Measurements from ENCODE around the gene WARS2.
"Not testable (repeated sequence)": the region's sequence is repeated elsewhere in the genome, so short reads cannot be mapped to it uniquely, and the experiment has no call there.

GRCh38 chr1:119155069-119155468 lies 14.6 kb upstream of the WARS2 start:
- TF ChIP-seq, protein P1, sequence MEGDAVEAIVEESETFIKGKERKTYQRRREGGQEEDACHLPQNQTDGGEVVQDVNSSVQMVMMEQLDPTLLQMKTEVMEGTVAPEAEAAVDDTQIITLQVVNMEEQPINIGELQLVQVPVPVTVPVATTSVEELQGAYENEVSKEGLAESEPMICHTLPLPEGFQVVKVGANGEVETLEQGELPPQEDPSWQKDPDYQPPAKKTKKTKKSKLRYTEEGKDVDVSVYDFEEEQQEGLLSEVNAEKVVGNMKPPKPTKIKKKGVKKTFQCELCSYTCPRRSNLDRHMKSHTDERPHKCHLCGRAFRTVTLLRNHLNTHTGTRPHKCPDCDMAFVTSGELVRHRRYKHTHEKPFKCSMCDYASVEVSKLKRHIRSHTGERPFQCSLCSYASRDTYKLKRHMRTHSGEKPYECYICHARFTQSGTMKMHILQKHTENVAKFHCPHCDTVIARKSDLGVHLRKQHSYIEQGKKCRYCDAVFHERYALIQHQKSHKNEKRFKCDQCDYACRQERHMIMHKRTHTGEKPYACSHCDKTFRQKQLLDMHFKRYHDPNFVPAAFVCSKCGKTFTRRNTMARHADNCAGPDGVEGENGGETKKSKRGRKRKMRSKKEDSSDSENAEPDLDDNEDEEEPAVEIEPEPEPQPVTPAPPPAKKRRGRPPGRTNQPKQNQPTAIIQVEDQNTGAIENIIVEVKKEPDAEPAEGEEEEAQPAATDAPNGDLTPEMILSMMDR (IDR thresholded peaks at IDR 0.05; ENCODE audit: poor library complexity), result not testable (repeated sequence)
- not testable (repeated sequence) for TF ChIP-seq EZH2phosphoT487 (IDR thresholded peaks at IDR 0.05; ENCODE audit: low read depth, severe bottlenecking, unreplicated experiment); EZH2 (IDR thresholded peaks at IDR 0.05; ENCODE audit: borderline replicate concordance)

Measured in hepatocyte (in vitro differentiated cells).